IPS-20b (cell line): ENCODE results near the gene PIGT.

Experiments
- H3K27ac ChIP-seq: one replicate; pipeline ENCODE4 v1.5.1; 2013; ENCODE audit warnings: low read length
- H3K27me3 ChIP-seq: 2 replicates; pipeline ENCODE4 v1.6.1; 2013; ENCODE audit warnings: mild to moderate bottlenecking, low read length, inconsistent platforms; ENCODE audit not compliant: insufficient read depth
- H3K36me3 ChIP-seq: 2 replicates; pipeline ENCODE4 v1.6.1; 2013; ENCODE audit warnings: low read depth, mild to moderate bottlenecking, inconsistent platforms, low read length, moderate library complexity; ENCODE audit not compliant: insufficient read depth
- H3K4me1 ChIP-seq: 2 replicates; pipeline ENCODE4 v1.6.1; 2013; ENCODE audit warnings: mild to moderate bottlenecking, control low read depth, inconsistent platforms, low read length, moderate library complexity; ENCODE audit not compliant: insufficient read depth
- H3K4me3 ChIP-seq: 2 replicates; pipeline ENCODE4 v1.5.1; 2013; ENCODE audit warnings: mild to moderate bottlenecking, low read length, inconsistent platforms
- H3K9ac ChIP-seq: 2 replicates; pipeline ENCODE4 v1.6.1; 2013; ENCODE audit warnings: low read depth, mild to moderate bottlenecking, inconsistent platforms, low read length, moderate library complexity
- H3K9me3 ChIP-seq: 2 replicates; pipeline ENCODE4 v1.6.1; 2013; ENCODE audit warnings: mild to moderate bottlenecking, low read depth, low read length, inconsistent platforms; ENCODE audit not compliant: insufficient read depth

Gene PIGT

GRCh38 chr20:45452772-45453691 lies 37.1 kb downstream of the PIGT start:
- Histone ChIP-seq H3K27ac (no peak overlapping the region), H3K9me3 (no peaks in the 10 kb centered on the region), H3K9ac (no peak overlapping the region), H3K36me3 (no peaks in the 10 kb centered on the region), H3K4me1 (no peaks in the 10 kb centered on the region), H3K4me3 (no peak overlapping the region), H3K27me3 (0 out of 2 replicates have a peak, but pooled peaks cover 5% of the 10 kb centered on the region)

- Histone ChIP-seq H3K9ac (no peak overlapping the region), H3K27me3 (0 out of 2 replicates have a peak, but pooled peaks cover 5% of the 10 kb centered on the region), H3K4me3 (no peak overlapping the region), H3K9me3 (no peaks in the 10 kb centered on the region), H3K36me3 (no peaks in the 10 kb centered on the region), H3K27ac (no peak overlapping the region), H3K4me1 (no peaks in the 10 kb centered on the region)
Observed at GRCh38 chr20:45456632-45457031, 40.7 kb downstream of the PIGT start.

GRCh38 chr20:45459606-45460005 lies 43.7 kb downstream of the PIGT start:
- Histone ChIP-seq H3K27ac (no peak overlapping the region), H3K27me3 (peaks cover 3% of the 10 kb centered on the region; the same call in 1 of the 2 replicates), H3K4me3 (no peak overlapping the region), H3K36me3 (no peaks in the 10 kb centered on the region), H3K9ac (no peak overlapping the region), H3K9me3 (no peaks in the 10 kb centered on the region), H3K4me1 (no peaks in the 10 kb centered on the region)

GRCh38 chr20:45461225-45461624 lies 45.3 kb downstream of the PIGT start:
- no peak overlapping the region for H3K9ac ChIP-seq
- no peaks in the 10 kb centered on the region for H3K36me3 ChIP-seq
- H3K4me3 ChIP-seq: no peak overlapping the region
- H3K27me3 ChIP-seq: peaks cover 9% of the 10 kb centered on the region; the same call in 1 of the 2 replicates
- H3K4me1 ChIP-seq: no peaks in the 10 kb centered on the region
- no peaks in the 10 kb centered on the region for H3K9me3 ChIP-seq
- H3K27ac ChIP-seq: no peak overlapping the region

GRCh38 chr20:45462711-45463509 lies 47.0 kb downstream of the PIGT start:
- Histone ChIP-seq H3K27ac (no peak overlapping the region), H3K36me3 (no peaks in the 10 kb centered on the region)

GRCh38 chr20:45463709-45464108 lies 47.8 kb downstream of the PIGT start:
- Histone ChIP-seq H3K27me3 (peaks cover 19% of the 10 kb centered on the region), H3K4me1 (no peaks in the 10 kb centered on the region), H3K9ac (no peak overlapping the region), H3K9me3 (no peaks in the 10 kb centered on the region), H3K36me3 (no peaks in the 10 kb centered on the region), H3K27ac (no peak overlapping the region), H3K4me3 (no peak overlapping the region)

More at GRCh38 chr20:45462711-45463509, 47.0 kb downstream of the PIGT start:
- Histone ChIP-seq H3K4me1 (no peaks in the 10 kb centered on the region), H3K4me3 (no peak overlapping the region), H3K27me3 (peaks cover 12% of the 10 kb centered on the region; the same call in 1 of the 2 replicates), H3K9me3 (no peaks in the 10 kb centered on the region), H3K9ac (no peak overlapping the region)

GRCh38 chr20:45465491-45466266 lies 49.7 kb downstream of the PIGT start:
- no peaks in the 10 kb centered on the region for H3K36me3 ChIP-seq
- no peaks in the 10 kb centered on the region for H3K4me1 ChIP-seq
- H3K9ac ChIP-seq: no peak overlapping the region
- peaks cover 35% of the 10 kb centered on the region for H3K27me3 ChIP-seq
- H3K9me3 ChIP-seq: no peaks in the 10 kb centered on the region
- H3K4me3 ChIP-seq: no peak overlapping the region
- no peak overlapping the region for H3K27ac ChIP-seq

GRCh38 chr20:45467172-45467571 lies 51.2 kb downstream of the PIGT start:
- Histone ChIP-seq H3K9me3 (no peaks in the 10 kb centered on the region), H3K4me1 (peaks cover 5% of the 10 kb centered on the region; the same call in 1 of the 2 replicates), H3K4me3 (no peak overlapping the region), H3K27ac (no peak overlapping the region), H3K36me3 (no peaks in the 10 kb centered on the region), H3K27me3 (peaks cover 45% of the 10 kb centered on the region), H3K9ac (no peak overlapping the region)

- Histone ChIP-seq H3K27me3 (peaks cover 45% of the 10 kb centered on the region), H3K9ac (no peak overlapping the region)
Observed at GRCh38 chr20:45467861-45468260, 51.9 kb downstream of the PIGT start.

GRCh38 chr20:45469336-45470261 lies 53.7 kb downstream of the PIGT start, which contains the start of gene WFDC2:
WFDC2 (plus strand) TSS chr20:45469753; CDS start chr20:45469782, 29 bp downstream.
- Histone ChIP-seq H3K27me3 (peaks cover 43% of the 10 kb centered on the region), H3K4me3 (peak within 1 kb of the TSS; percentile 83), H3K9ac (peak within 1 kb of the TSS; percentile 62; the same call in 1 of the 2 replicates), H3K36me3 (no peaks in the 10 kb centered on the region), H3K9me3 (no peaks in the 10 kb centered on the region), H3K4me1 (peaks cover 5% of the 10 kb centered on the region; the same call in 1 of the 2 replicates), H3K27ac (no peak within 1 kb of the TSS)

More at GRCh38 chr20:45467861-45468260, 51.9 kb downstream of the PIGT start:
- H3K36me3 ChIP-seq: no peaks in the 10 kb centered on the region
- H3K27ac ChIP-seq: no peak overlapping the region
- peaks cover 5% of the 10 kb centered on the region; the same call in 1 of the 2 replicates for H3K4me1 ChIP-seq
- no peak overlapping the region for H3K4me3 ChIP-seq
- H3K9me3 ChIP-seq: no peaks in the 10 kb centered on the region
